Endothelial cell of umbilical vein (primary cell): ENCODE data around the gene ZNF22. TPM values are rescaled to one million over a fixed set of nuclear protein-coding genes. Genes with fewer than 3 reads are reported as not detected.

Experiments used
- BruUV-seq: library from RNA; stranded (reverse); fragments of 400-500 nt; replicated peaks from 2 replicates; lab custom pipeline; 2021; lab: Mats Ljungman, UMichigan
- CTCF ChIA-PET: fragments of 300-600, 350-600 bp; sonication (Branson Sonifier 250); formaldehyde crosslinking; loops from one replicate; lab custom pipeline; 2021; ENCODE audit warnings: antibody characterized with exemption, inconsistent platforms; lab: Charles Lee
- POLR2A ChIA-PET: fragments of 300-600, 350-600 bp; sonication (Branson Sonifier 250); formaldehyde crosslinking; loops from one replicate; lab custom pipeline; 2021; ENCODE audit warnings: antibody characterized with exemption, inconsistent platforms; lab: Charles Lee
- DNase-seq: peaks from one replicate; pipeline ENCODE4 v3.0.0-alpha.2; 2011; ENCODE audit warnings: low read depth, low spot score
- FAIRE-seq: peaks from 2 replicates; lab custom pipeline; 2011; peaks lifted over from hg19 to GRCh38; lab: Jason Lieb, UNC
- H2AFZ ChIP-seq: 2 replicates; pipeline ENCODE4 v1.6.0; 2012; ENCODE audit warnings: low read depth, low read length, control low read depth, inconsistent platforms
- H3K27ac ChIP-seq: 2 replicates; pipeline ENCODE4 v1.5.1; 2011; ENCODE audit warnings: low read depth, mild to moderate bottlenecking, control low read depth, low read length, moderate library complexity; ENCODE audit not compliant: insufficient read depth
- H3K27me3 ChIP-seq, 2 experiments: 2 replicates each; pipeline versions ENCODE4 v1.6.0 to v1.6.1; 2011; ENCODE audit warnings: low read length in 2 of 2, mixed read lengths in 1 of 2; ENCODE audit not compliant: control insufficient read depth in 2 of 2, insufficient read depth in 2 of 2
- H3K36me3 ChIP-seq, 2 experiments: 2 replicates in 1 of 2; 3 replicates in 1 of 2; pipeline ENCODE4 v1.5.1; 2011; ENCODE audit warnings: low read length in 2 of 2, mild to moderate bottlenecking in 1 of 2, moderate library complexity in 1 of 2; ENCODE audit not compliant: control insufficient read depth in 2 of 2, insufficient read depth in 2 of 2; ENCODE audit errors: extremely low read depth in 1 of 2
- H3K4me1 ChIP-seq: 3 replicates; pipeline ENCODE4 v1.5.1; 2011; ENCODE audit warnings: mild to moderate bottlenecking, low read length; ENCODE audit not compliant: control insufficient read depth, insufficient read depth; ENCODE audit errors: extremely low read depth
- H3K4me2 ChIP-seq: 2 replicates; pipeline ENCODE4 v1.6.1; 2011; ENCODE audit warnings: low read length, control low read depth, mixed read lengths; ENCODE audit not compliant: insufficient read depth
- H3K4me3 ChIP-seq, 3 experiments: fragments of 200-600 bp in 1 of 3; sonication (generic), shearing (Covaris generic) in 1 of 3; replicated peaks in 1 of 3; 2 replicates each; pipeline ENCODE4 v1.5.1; 2011 to 2016; ENCODE audit warnings: control low read depth in 3 of 3, low read length in 3 of 3, mild to moderate bottlenecking in 2 of 3, inconsistent platforms in 1 of 3, low read depth in 1 of 3, moderate library complexity in 1 of 3; ENCODE audit not compliant: insufficient read depth in 1 of 3
- H3K79me2 ChIP-seq: 2 replicates; pipeline ENCODE4 v1.6.0; 2012; ENCODE audit warnings: low read length, inconsistent platforms; ENCODE audit not compliant: control insufficient read depth, insufficient read depth
- H3K9ac ChIP-seq: replicated peaks from 2 replicates; pipeline ENCODE3; 2011; ENCODE audit warnings: low read length, control low read depth; ENCODE audit not compliant: insufficient read depth; ENCODE audit errors: extremely low read depth
- H3K9me1 ChIP-seq: replicated peaks from 3 replicates; pipeline ENCODE4 v1.6.0; 2011; ENCODE audit warnings: mild to moderate bottlenecking, low read length; ENCODE audit not compliant: control insufficient read depth, insufficient read depth; ENCODE audit errors: extremely low read depth
- H3K9me3 ChIP-seq: replicated peaks from 2 replicates; pipeline ENCODE4 v1.5.1; 2012; ENCODE audit warnings: low read length, inconsistent platforms; ENCODE audit not compliant: control insufficient read depth, insufficient read depth
- H4K20me1 ChIP-seq: replicated peaks from 2 replicates; pipeline ENCODE3; 2011; ENCODE audit warnings: mild to moderate bottlenecking, low read length; ENCODE audit not compliant: control insufficient read depth, insufficient read depth; ENCODE audit errors: extremely low read depth
- FOS ChIP-seq: IDR thresholded peaks from 2 replicates; pipeline ENCODE4 v1.6.1; 2011; ENCODE audit warnings: mild to moderate bottlenecking, low read length, moderate library complexity, borderline replicate concordance; ENCODE audit not compliant: insufficient read depth
- JUN ChIP-seq: IDR thresholded peaks from 2 replicates; pipeline ENCODE4 v1.6.1; 2011; ENCODE audit warnings: borderline replicate concordance, low read depth; ENCODE audit not compliant: insufficient read length, insufficient read depth
- POLR2AphosphoS5 ChIP-seq: IDR thresholded peaks from 2 replicates; pipeline ENCODE4 v1.6.1; 2012; ENCODE audit warnings: low read depth, mild to moderate bottlenecking, control low read depth, low read length, moderate library complexity; ENCODE audit not compliant: insufficient read depth
- dilution Hi-C: fragments of 300-500 bp; cut with MboI; formaldehyde crosslinking; loops from one replicate; pipeline ENCODE4 v1.15.0; 2019; ENCODE audit warnings: low sequenced_read_pairs; ENCODE audit not compliant: extremely low pct_ligation_motif_present
- intact Hi-C: fragments of 100-400 bp; cut with micrococcal nuclease; formaldehyde crosslinking; loops from one replicate; pipeline ENCODE4 v1.10.0; 2022
- polyA plus RNA-seq, 4 experiments: library from polyadenylated mRNA; depleted of rRNA in 3 of 4; stranded (reverse) in 3 of 4; unstranded in 1 of 4; fragments of >200 nt; gene quantifications; 2 replicates each; pipeline versions ENCODE4 v1.2.1 to v1.2.3, GENCODE V29; 2011 to 2012; ENCODE audit warnings: missing spikeins in 1 of 4
- total RNA-seq: library from RNA; stranded (reverse); gene quantifications from 2 replicates; pipeline ENCODE4 v1.2.3, GENCODE V29; 2021
- TF ChIP-seq, protein P1 (sequence below), 2 donors: IDR thresholded peaks; 1 replicate in 1 of 2; 2 replicates in 1 of 2; pipeline ENCODE4 v1.5.1; 2011; ENCODE audit warnings: low read length in 2 of 2, mild to moderate bottlenecking in 2 of 2, moderate library complexity in 2 of 2, control low read depth in 1 of 2, inconsistent platforms in 1 of 2, low read depth in 1 of 2; ENCODE audit not compliant: insufficient read depth in 1 of 2; ENCODE audit errors: extremely low read depth in 1 of 2

Gene ZNF22
- total and polyA plus RNA-seq, 2 donors (not counting 3 experiments of a cell fraction or from before 2014, with no cell fraction given) = 21.0 to 48.7 TPM

GRCh38 chr10:44981172-44982113 lies 19.3 kb upstream of the ZNF22 start:
- DNase-seq = peak; percentile 93
- Histone ChIP-seq H3K4me3 (no peak overlapping the region), H3K9ac (peak overlapping the region; percentile 69), H4K20me1 (no peaks in the 10 kb centered on the region), H3K27ac (peak overlapping the region; percentile 94), H3K9me1 (no peaks in the 10 kb centered on the region), H3K27me3 (no peaks in the 10 kb centered on the region), H3K4me1 (peaks cover 55% of the 10 kb centered on the region), H3K4me2 (peak overlapping the region; percentile 66), H3K36me3 (peaks cover 0 to 11% of the 10 kb centered on the region in 2 experiments), H3K9me3 (no peaks in the 10 kb centered on the region), H2AFZ (peak overlapping the region; percentile 35), H3K79me2 (no peaks in the 10 kb centered on the region)
- CTCF ChIA-PET = interaction anchor here (0.8 to 2.5 kb wide), 10 partner anchors 9 to 49 kb away, joined by 3 to 17 read pairs (median 5); partner anchors contain the start of gene RASSF4
- TF ChIP-seq, protein P1, sequence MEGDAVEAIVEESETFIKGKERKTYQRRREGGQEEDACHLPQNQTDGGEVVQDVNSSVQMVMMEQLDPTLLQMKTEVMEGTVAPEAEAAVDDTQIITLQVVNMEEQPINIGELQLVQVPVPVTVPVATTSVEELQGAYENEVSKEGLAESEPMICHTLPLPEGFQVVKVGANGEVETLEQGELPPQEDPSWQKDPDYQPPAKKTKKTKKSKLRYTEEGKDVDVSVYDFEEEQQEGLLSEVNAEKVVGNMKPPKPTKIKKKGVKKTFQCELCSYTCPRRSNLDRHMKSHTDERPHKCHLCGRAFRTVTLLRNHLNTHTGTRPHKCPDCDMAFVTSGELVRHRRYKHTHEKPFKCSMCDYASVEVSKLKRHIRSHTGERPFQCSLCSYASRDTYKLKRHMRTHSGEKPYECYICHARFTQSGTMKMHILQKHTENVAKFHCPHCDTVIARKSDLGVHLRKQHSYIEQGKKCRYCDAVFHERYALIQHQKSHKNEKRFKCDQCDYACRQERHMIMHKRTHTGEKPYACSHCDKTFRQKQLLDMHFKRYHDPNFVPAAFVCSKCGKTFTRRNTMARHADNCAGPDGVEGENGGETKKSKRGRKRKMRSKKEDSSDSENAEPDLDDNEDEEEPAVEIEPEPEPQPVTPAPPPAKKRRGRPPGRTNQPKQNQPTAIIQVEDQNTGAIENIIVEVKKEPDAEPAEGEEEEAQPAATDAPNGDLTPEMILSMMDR (IDR thresholded peaks at IDR 0.05; ENCODE audit: extremely low read depth in 1 of 2, insufficient read depth in 1 of 2, low read depth in 1 of 2, low read length in 2 of 2) = no peak
- TF ChIP-seq POLR2AphosphoS5 (peak; percentile 53), FOS (peak; percentile 66), JUN (peak; percentile 62)
- BruUV-seq = no TSS peak
- intact Hi-C loops (no loop called here), dilution Hi-C loops (no loop called here)
- peak; percentile 95 for FAIRE-seq
- POLR2A ChIA-PET = interaction anchor here (1.7 to 2.5 kb wide), 2 partner anchors 14 to 20 kb away, joined by 10 to 18 read pairs; partner anchors contain the start of gene ZNF22
